GM21526 (cell line): ENCODE measurements around the gene ADGRL1.
"Not testable (repeated sequence)": the region's sequence is repeated elsewhere in the genome, so short reads cannot be mapped to it uniquely, and the experiment has no call there.

Experiments used
- ATAC-seq: cut with Tn5 transposase; IDR thresholded peaks from one replicate; pipeline ENCODE4 v1.9.1; 2021; ENCODE audit warnings: moderate library complexity; ENCODE audit not compliant: unreplicated experiment, low FRiP score

The ADGRL1 gene

GRCh38 chr19:14221345-14221744 is 15.4 kb upstream of the ADGRL1 start:
- ATAC-seq = not testable (repeated sequence)

GRCh38 chr19:14218620-14219330 is 12.8 kb upstream of the ADGRL1 start:
- no peak for ATAC-seq

DNA sequence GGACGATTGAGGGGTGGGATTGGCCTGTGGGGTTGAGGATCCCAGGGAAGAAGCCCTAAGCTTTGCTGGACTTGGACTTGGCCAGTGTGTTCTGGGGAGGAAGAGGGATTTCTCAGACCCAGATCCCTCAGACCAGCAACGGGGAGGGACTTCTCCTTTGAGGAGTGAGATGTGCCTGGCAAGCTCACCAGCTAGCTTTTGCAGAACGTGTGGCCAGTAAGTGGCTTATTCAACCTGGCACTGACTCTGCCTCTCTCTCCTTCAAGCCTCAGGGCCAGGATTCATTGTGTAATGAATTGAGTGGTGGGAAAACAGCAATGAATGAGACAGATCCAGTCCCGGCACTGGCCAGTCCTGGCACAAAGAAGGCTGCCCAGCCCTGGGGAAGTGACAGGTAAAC is 11.9 kb upstream of the ADGRL1 start:
- not testable (repeated sequence) for ATAC-seq

- no peak for ATAC-seq
Observed at GRCh38 chr19:14214580-14214979, 8.6 kb upstream of the ADGRL1 start.

DNA sequence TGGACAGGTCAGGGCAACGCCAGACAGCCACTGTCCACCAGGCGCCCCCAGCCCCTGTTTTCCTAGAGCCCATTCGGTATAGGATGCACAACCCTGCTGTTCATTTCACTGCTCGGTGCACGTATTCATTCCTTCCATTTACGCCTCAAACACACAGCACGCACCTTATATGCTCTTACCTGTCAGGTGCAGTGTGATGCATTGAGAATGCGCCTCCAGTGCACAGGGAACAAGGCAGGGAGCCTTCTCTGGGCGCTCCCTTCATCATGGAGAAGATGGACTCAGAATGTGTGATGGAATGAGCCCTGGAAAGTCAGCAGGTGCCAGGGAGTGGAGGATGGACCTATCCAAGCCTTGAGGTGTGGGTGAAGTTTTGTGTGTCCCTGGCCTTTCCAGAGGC is 4.2 kb upstream of the ADGRL1 start:
- not testable (repeated sequence) for ATAC-seq

- ATAC-seq = not testable (repeated sequence)
Observed at GRCh38 chr19:14209401-14209800, 3.4 kb upstream of the ADGRL1 start.

GRCh38 chr19:14208496-14208895 is 2.5 kb upstream of the ADGRL1 start:
- not testable (repeated sequence) for ATAC-seq

DNA sequence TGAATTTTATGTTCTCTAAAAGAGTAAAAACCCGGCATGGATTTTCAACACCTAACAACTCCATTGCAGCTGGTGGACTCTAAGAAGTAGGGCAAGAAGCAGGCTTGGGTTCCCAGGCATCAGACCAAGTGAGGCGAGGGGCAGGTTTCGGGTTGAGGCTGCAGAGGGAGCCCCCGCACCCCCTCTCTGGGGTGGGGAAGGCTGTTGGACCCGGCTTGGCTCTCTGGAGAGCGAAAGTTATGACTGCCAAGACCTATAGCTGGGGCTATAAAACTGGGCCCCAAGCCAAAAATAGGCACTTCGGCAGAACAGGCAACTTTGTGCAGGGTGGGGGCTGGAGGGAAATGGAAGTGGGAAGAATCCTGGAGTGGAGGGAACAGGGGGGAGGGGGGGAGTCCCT is 1.8 kb upstream of the ADGRL1 start:
- ATAC-seq = not testable (repeated sequence)

DNA sequence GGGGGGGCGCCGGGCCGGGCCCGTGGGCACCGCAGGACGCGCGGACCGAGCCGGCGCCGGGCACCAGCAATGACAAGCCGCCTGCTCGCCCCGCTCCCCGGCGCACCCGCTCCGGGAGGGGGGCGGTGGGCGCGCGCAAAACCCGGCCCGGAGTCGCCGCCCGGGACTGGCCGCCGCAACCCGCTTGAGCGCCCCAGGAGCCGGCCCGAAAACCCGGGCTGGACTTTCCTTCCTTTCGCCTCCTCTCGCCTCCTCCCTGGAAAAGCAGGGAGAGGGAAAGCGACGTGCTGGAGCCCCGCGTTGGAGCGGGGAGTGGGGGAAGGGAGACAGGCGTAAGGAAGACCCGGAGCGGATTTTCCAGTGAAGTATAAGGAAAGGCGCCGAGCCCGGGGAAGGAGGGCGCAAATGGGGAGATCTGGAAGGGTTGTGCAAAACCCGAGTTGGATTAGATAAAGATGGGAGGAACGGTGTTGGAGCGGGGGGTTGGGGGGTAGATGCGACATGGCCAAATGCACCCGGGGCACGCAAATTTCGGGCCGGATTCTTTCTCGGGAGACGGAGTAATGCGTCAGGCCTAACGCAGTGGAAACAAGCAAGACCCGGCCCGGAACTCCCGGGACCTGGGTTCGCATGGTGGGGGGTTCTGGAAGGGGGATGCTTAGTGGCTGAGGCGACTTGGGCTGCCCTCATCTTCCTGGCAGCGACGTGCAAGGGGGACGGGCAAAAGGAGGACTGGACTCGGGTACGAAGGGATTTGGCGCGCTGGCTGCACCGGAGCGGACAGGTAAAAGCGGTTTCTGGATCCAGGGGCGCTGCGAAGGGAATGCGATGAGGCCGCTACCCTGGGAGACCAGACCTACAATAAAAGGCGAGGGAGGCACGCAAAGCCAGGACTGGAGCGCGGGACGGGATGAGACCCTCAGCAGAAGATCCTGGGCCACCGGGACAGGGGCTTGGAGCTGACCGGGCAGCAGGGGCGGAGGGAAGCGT is 1.1 kb upstream of the ADGRL1 start:
- not testable (repeated sequence) for ATAC-seq

GRCh38 chr19:14206308-14206707 is 339 bp upstream of the ADGRL1 start:
- ATAC-seq = not testable (repeated sequence)

DNA sequence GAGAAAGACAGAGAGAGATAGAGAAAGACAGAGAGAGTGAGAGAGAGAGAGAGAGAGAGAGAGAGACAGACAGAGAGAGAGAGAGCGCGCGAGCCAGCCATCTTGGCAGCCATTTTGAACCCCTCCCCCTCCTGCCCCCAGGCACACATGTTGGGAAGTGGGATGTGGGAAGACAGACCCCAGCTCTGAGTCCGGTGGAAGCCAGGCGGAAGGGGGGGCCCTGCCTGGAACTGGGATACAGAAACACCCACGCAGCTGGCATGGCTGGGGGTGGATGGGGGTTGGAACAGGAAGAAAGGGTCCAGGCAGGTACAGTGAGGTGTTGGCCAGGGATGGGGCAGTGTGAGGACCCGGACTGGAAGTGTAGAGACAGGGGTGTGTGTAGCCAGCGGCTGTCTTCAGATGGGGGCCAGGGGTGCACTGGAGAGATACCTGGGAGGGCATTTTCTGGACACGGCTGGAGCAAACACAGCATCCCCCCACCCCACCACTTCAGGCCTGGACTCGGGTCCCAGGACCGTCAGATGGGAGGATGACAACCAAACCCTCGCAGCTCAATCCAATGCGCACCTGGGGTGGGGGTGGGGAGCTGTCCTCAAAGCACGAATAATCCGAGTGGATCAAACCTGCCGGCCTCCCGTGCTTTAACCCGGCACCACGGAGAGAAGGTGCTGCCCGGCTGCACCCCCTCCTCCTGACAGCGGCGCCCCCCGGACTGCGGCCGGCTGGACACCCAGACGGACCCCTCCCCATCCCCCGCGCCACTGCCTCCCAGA is 1.1 kb downstream of the ADGRL1 start:
- ATAC-seq = not testable (repeated sequence)

- ATAC-seq = not testable (repeated sequence)
Observed at GRCh38 chr19:14204219-14204618, 1.8 kb downstream of the ADGRL1 start.

- not testable (repeated sequence) for ATAC-seq
Observed at GRCh38 chr19:14203788-14204187, 2.2 kb downstream of the ADGRL1 start.

DNA sequence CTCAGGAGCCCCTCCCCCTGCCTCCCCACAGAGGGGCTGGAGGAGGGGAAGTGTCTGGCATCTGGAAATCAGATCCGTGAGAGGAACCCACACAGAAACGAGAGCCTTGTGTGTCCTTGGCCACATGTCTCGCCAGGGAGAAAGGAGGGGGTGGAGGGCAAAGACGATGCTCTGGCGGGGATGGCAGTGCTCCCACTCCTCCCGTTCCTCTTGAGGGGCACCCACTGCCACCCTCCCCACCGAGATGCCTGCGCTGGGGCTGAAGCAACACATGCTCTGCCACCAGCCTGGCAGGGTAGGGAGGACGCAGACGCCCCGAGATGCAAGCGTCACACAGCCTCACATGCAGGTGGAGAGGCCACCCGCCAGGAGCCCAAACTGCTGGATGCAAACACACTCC is 2.8 kb downstream of the ADGRL1 start:
- ATAC-seq = no peak

DNA sequence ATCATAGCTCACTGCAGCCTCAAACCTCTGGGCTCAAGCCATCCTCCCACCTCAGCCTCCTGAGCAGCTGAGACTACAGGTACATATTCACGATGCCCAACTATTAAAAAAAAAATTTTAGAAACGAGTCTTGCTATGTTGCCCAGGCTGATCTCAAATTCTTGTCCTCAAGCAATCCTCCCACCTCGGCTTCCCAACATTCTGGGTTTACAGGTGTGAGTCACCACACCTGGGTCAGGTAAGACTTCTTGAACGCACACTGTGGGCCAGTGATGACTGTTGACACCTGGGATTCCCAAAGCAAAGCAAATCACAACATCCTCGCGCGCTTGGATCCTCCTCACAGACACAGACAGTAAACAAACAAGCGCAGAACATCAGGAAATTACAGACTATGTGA is 4.5 kb downstream of the ADGRL1 start:
- not testable (repeated sequence) for ATAC-seq

DNA sequence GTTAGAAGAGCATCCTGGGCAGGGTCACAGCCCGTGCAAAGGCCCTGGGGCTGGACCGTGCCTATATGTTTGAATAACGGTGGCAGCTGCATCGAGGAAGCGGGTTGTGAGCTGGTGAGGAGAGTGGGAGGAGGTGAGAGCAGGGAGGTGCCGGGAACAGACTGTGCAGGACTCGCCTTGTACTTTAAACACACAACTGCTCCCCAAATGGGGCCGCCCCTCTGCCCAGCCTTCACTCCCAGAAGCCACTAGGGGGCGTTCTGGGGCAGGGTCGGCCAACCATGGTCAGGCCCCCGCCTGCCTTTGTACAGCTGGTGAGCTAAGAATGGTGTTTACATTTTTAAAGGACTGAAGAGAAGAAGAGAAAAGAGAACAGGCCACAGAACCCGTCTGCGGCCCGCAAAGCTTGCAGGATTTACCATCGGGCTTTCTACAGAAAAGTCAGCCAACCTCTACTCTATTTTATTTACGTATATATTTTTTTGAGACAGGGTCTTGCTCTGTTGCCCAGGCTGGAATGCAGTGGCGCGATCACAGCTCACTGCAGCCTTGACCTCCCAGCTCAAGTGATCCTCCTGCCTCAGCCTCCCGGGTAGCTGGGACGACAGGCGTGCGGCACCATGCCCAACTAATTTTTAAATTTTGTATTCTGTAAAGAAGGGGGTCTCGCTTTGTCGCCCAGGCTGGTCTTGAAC is 5.7 kb downstream of the ADGRL1 start:
- not testable (repeated sequence) for ATAC-seq

GRCh38 chr19:14198384-14199376 is 7.3 kb downstream of the ADGRL1 start:
- ATAC-seq = no peak

DNA sequence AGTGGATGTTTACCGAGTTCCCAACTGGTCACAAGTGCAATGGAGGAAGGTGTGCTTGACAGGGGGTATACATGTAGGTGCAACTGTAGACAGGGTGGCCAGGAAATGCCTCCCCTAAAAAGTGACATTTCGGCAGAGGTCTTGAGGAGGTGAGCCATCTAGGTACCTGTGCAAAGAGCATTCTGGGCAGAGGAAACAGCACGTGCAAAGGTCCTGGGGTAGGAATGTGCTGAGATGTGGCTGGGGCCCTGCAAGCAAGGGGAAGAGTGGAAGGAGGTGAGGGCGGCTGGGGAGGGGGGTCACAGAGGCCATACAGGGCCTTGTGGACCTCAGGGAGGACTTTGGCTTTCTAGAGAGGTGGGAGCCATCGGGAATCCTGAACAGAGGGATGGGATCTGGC is 8.1 kb downstream of the ADGRL1 start:
- ATAC-seq = no peak

- not testable (repeated sequence) for ATAC-seq
Observed at GRCh38 chr19:14197288-14197687, 8.7 kb downstream of the ADGRL1 start.
